GM19351 (cell line): ENCODE data around the gene ZNF813.
"Not testable (repeated sequence)": the region's sequence is repeated elsewhere in the genome, so short reads cannot be mapped to it uniquely, and the experiment has no call there.

Experiments
- ATAC-seq: cut with Tn5 transposase; IDR thresholded peaks from one replicate; pipeline ENCODE4 v1.9.1; 2021; ENCODE audit warnings: mild to moderate bottlenecking, moderate library complexity; ENCODE audit not compliant: unreplicated experiment

The ZNF813 gene

DNA sequence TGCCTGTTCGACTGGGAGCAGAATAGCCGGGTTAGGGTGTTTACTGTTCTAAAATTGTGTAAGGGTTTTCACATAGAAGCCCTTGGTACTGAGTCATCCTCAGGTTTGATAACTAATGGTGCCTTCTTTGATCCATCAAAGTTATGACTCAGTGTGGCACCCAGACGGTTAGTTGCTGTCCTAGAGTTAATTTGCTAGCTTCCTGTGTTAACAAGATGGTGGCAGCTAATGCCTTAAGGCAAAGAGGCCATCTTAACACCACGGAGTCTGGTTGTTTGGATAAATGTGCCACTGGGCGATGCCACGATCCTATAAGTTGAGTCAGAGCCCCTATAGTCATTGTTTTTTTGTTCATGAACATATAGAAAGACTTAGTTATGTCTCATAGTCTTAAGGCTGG, 7.9 kb downstream of the ZNF813 start:
- not testable (repeated sequence) for ATAC-seq

DNA sequence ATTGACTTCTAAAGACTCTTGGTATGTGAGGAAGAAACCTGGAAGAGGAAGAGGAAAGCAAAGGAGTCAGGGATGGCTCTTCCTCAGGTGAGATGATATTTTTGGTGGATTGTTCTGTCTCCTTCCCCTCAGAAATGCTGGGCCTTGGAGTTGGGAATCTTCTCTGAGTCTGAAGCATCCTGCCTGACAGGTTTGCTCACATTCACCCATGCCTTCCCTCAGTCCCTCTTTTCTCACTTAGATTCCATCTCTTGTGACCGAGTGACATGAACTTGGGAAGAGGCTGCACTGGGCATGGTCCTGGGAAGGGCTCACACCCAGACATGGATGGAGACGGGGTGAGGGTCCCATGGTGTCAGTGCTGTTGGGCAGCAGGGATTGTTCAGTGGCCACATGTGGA, 16.2 kb downstream of the ZNF813 start:
- not testable (repeated sequence) for ATAC-seq

DNA sequence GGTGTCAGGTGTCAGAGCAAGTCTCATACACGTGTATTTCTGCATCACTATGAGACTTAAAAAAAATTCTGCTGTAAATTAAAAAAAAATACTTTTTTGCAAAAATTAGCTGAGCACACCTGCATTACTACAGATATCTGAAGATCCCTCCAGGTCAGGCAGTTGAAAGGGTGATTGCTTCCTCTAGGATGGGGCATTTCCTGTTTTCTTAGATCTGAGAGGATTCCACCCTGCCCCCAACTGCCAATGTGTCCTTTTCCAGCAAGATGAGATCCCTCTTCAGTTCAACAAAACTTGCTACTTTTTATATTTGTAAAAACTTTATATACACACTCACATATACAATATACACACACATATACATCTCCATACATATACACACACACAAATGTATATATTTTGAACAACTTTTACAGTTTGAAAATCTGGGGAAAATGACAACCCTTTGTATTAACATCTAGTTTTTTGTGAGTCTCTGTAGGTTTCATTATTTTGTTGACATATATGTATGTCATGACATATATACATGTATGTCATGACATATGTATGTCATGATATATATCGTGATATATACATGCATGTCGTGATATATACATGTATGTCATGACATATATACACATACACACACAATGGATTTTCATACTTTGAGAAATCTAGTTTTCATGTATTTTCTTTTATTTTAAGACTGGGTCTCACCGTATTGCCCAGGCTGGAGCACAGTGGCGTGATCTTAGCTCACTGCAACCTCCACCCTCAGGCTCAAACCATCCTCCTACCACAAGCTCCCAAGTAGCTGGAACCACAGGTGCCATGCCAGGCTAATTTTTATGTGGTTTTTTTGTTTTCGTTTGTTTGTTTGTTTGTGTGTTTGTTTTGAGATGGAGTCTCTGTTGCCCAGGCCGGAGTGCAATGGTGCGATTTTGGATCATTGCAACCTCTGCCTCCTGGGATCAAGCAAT, 17.8 kb downstream of the ZNF813 start:
- no peak for ATAC-seq

DNA sequence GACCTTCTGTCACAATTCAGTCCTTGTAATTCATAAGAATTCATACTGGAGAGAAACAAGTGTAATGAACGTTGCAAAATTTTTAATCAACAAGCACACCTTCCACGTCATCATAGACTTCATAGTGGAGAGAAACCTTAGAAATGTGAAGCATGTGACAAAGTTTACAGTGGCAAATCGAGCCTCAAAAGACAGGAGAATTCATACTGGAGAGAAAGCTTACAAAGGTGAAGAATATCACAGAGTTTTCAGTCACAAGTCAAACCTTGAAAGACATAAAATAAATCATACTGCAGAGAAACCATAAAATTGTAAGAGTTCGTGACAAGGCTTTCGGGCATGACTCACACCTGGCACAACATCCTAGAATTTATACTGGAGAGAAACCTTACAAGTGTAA, 24.6 kb downstream of the ZNF813 start:
- no peak for ATAC-seq

DNA sequence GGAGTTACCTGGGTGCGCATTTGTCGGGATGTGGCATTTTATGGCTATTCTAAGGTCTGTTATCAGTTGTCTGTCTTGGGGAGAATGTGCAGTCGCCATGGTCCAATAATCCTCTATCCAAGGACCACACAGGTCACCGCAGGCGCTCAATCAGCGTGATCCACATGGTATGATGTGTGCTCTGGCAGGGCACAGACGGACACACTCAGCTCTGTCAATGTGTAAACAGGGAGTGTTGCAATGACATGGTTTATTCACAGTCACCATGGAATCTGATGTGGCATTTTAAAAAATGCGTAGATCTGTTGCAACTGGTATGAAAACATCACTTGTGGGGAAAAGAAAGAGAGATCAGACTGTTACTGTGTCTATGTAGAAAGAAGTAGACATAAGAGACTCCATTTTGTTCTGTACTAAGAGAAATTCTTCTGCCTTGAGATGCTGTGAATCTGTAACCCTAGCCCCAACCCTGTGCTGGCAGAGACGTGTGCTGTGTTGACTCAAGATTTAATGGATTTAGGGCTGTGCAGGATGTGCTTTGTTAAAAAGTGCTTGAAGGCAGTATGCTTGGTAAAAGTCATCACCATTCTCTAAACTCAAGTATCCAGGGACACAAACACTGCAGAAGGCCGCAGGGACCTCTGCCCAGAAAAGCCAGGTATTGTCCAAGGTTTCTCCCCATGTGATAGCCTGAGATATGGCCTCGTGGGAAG, 29.9 kb downstream of the ZNF813 start:
- not testable (repeated sequence) for ATAC-seq

DNA sequence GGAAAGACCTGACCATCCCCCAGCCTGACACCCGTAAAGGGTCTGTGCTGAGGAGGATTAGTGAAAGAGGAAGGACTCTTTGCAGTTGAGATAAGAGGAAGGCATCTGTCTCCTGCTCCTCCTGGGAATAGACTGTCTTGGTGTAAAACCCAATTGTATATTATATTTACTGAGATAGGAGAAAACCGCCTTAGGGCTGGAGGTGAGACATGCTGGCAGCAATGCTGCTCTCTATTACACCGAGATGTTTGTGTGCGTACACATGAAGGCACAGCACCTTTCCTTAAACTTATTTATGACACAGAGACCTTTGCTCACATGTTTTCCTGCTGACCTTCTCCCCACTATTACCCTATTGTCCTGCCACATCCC, 30.5 kb downstream of the ZNF813 start:
- ATAC-seq = not testable (repeated sequence)

DNA sequence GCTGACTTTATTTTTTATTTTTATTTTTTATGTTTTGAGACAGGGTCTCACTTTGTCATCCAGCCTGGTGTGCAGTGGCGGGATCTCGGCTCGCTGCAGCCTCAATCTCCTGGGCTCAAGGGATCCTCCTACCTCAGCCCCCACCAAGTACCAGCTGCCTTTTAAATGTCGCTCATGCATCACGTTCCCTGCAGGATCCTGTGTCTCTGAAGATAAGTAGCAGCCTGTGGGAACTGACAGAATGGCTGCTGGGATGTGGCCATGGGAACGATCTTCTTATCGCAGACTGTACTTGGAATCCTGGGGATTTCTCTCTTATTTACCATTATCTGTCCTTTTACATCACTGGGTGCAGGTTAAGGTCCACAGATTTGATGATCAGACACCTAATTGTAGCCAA, 35.6 kb downstream of the ZNF813 start:
- ATAC-seq = not testable (repeated sequence)

DNA sequence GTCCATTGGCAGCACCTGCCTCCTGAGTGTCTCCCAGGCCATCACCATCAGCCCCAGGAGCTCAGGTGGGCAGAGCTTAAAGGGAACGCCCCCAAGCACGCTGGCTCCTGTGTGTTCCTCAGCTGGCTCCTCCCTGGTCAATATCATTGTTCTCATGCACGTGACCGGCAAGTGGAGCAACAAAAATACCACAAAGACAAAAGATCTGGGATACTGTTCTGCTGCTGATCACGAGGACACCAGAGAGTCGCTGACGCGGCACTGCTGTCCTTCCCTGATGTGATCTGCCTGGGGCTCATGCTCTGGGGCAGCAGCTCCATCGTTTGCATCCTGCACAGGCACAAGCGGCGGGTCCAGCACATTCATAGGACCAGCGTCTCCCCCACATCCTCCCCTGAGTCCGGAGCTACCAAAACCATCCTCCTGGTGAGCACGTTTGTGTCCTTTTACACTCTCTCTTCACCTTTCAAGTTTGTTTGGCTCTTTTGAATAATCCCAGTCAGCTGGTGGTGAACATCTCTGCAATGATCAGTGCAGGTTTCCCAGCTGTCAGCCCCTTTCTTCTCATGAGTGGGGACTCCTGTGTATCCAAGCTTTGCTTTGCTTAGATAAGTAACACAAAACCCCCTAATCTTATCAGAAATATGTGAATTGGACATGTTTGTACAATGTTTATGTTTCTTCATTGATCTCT, 36.3 kb downstream of the ZNF813 start:
- not testable (repeated sequence) for ATAC-seq

DNA sequence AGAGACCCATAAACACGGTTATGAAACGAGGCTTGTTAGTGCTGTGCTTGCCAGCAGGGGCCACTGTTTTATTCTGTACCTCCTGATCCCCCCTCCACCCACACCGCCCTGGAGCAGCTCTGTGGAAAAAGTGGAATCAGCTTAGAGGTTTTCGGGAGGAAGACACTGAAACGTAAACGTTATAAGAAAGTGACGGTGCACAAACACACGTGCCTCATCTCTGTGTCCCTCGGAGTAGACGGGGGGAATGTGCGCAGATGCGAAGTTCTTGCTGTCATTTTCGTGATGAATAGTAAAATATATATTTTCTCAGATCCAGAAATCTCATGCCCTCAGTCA, 36.8 kb downstream of the ZNF813 start:
- ATAC-seq = not testable (repeated sequence)

DNA sequence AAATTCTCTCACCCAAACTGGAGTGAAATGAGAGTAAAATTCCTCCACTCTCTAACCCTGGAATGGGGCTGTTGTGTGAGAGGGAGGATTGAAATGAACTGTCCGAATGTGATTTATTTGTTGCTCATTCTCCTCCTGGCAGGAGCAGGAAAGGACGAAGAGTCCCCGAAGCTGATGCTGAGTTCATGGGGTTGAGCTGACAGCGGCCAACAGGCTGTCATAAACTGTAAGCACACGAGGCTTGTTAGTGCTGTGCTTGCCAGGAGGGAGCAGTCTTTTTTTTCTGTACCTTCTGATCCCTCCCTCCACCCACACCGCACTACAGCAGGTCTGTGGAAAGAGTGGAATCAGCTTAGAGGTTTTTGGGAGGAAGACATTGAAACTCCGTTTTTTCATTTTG, 37.4 kb downstream of the ZNF813 start:
- no peak for ATAC-seq

DNA sequence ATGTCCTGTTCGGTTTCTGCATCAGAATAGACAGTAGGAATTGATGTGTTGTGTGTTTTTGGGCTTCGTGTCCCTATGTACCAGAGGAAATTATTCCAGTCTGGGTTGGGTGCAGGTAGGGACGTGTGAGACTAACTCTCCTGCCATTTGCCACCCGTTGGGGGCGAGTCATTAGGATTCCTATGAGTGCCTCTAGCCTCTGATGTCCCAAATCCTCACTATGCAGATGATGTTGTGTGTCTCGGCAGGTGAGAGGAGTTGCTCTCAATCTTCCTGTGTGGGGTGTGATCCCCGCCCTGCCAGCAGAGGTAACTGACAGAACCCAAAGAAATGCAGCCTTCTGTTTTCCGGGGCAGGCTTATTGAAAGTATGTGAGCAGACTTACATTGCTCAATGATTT, 39.2 kb downstream of the ZNF813 start:
- no peak for ATAC-seq

DNA sequence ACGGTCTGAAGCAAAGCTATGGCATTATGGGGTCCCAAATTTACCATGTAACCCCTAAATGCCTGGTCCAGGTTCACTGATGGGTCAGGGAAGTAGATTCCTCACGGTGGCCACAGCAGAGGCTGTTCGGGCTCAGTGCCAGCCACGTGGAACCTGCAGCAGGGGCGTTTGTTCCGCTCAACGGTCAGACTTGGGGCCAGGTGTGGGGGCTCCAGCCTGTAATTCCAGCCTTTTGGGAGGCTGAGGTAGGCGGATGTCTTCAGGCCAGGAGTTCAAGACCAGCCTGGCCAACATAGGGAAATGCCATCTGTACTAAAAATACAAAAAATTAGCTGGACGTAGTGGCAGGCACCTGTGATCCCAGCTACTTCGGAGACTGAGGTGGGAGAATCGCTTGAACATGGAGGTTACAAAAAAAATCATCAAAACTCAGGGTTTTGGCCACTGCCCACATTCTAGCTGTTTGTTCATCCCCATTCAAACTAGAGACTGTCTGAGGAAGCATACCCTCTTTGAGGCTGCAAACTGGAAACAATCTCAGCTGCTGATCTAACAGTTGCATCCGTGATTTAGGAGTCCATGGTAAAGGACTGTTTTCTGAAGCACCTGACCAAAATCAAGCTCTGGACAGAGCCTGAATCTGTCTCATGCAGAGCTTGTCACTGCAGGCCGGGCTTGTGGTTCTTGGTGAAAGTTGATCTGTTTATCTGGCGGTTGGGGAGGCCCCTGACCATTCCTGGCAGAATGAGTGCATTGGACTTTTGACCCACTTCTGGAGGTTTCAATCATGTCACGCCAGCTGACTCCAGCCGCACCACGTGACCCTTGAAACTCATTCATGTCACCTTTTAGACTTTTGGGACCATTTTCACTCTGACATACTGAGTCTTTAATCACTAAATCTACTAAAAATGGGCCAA, 40.2 kb downstream of the ZNF813 start:
- no peak for ATAC-seq

DNA sequence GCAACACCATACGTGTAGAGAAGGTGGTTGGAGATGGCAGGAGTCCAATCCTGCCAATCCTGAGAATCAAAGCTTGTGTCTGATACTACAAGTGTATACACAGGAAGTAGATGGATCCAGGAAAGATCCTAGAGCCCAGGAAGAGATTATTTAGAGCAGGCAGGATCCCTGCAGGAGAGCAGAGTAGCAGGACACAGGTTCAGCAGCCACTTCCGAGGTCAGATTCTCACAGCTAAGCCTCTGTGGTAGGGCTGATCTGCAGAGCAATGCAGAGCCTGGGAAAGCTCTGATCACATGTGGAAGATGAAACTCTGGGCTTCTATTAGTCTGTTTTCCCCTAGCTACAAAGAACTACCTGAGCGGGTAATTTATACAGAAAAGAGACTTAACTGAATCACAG, 41.9 kb downstream of the ZNF813 start:
- no peak for ATAC-seq

DNA sequence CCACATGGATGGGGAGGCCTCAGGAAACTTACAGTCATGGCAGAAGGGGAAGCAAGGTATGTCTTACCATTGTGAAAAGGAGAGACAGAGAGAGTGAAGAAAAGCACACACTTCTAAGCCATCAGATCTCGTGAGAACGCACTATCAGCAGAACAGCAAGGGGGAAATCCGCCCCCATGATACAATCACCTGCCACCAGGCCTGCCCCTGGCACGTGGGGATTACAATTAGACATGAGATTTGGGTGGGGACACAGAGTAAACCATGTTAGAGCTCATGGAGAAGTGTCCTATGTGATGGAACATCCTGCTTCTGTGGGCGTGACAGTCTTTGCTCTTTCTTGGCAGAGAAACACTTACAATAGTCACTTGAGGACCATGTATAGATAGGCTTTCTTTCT, 42.3 kb downstream of the ZNF813 start:
- no peak for ATAC-seq

DNA sequence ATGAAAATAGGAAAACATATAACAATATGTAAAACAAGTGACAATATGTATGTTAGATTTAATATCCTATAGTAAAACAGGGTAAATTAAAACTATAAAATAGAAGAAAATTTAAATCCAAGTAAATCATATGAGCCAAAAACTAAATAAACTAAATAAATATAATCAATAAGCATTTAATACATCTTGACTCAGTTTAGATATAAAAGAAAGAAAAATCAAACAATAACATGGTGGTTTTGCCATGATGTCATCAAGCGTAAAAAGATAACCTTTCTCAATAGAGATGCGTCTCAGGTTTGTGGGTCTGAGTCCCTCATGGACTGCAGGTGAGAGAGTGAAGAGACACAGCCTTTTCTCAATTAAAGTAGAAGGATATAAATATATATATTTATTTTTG, 43.8 kb downstream of the ZNF813 start:
- ATAC-seq = no peak

DNA sequence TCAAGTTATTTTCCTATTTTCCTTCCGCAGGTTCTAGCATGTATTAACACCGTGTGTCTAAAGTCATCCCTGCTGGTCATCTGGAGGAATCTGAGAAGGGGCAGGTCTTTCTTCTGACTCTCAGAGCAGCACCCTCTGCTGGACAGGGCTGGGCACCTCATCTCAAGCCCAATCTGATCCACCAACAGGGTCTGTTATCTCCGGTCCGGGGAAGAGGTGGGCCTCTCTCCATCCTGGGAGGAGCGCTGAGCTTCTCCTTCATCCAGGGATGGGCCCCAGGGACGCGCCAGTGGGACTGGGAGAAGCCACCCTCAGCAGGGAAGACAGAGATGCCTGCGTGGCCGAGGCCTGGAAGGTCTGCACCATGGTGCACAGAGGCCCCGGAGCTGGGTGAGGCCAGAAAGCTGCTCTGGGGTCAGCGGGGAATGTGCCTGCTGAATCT, 44.4 kb downstream of the ZNF813 start:
- no peak for ATAC-seq

DNA sequence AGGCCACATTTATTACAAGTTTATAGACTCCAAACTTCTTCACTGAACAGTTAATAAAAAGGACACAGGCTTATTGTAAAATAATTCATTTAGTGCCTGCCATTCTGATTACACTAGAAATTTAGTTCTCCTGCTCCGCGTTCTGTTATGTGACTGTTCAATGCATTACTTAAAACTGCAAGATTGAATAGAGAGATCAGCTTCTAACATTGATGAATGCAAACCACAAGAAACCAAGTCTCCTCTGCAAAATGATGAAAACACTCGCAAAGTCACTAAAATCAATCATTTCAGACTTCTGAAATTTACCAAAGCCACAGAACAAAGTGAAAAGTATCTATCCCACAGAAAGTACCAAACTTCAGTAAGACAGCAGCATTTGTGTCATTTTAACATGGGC, 47.5 kb downstream of the ZNF813 start:
- not testable (repeated sequence) for ATAC-seq

DNA sequence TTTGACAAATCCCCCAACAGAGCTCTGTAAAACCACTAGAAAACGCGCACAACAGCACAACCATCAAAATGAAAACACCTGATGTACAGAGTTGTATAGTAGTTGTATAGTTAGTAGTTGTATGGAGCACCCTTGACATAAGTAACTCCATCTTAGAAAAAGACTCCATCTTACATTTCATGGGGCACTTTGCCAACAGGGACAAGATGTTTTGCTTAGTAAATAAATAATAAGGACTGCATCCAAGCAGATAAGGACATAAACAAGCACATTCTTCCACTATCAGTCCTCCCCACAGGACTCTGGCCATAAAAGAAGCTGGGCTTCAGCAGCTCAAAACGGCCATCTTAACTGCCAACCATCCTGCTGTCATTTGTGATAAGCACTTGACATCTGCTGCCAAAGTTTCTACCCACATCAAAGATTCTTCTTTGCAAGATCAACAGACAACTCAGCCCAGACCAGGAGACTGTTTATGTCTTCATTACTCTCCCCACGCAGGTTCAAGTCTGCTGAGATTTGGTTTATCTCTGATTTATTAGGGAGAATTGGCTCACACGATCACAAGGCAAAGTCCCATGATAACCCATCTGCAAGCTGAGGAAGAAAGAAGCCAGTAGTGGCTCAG, 49.7 kb downstream of the ZNF813 start:
- ATAC-seq = no peak

DNA sequence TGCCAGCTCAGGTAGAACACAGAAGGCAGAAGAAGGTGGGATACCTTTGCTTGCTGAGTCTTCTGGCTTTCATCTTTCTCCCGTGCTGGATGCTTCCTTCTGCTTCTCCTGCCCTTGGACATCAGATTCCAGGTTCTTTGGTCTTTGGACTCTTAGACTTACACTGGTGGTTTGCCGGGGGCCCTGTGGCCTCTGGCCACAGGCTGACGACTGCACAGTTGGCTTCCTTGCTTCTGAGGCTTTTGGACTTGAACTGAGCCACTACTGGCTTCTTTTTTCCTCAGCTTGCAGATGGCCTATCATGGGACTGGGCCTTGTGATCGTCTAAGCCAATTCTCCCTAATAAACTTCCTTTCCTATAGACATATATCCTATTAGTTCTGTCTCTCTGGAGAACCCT, 50.6 kb downstream of the ZNF813 start:
- ATAC-seq = no peak

DNA sequence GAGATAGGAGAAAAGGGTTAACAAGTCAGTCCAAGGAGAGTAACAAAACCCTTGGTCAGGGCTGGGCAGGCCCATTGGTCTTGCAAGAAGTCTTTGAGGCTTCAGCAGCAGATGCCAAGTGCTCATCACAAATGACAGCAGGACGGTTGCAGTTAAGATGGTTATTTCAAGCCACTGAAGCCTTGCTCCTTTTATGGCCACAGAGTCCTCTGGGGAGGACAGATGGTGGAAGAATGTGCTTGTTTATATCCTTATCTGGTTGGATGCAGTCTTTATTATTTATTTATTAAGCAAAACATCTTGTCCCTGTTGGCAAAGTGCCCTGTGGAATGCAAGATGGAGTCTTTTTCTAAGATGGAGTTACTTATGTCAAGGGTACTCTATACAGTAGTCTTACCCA, 51.2 kb downstream of the ZNF813 start:
- ATAC-seq = no peak
